ENCODE results near the gene ABCA1. TPM values are rescaled to one million over a fixed set of nuclear protein-coding genes. Genes with fewer than 3 reads are reported as not detected.

The ABCA1 gene
- total RNA-seq, 6 donors from 2014 or later = 27.6 to 194 (median 47.0) TPM

DNA sequence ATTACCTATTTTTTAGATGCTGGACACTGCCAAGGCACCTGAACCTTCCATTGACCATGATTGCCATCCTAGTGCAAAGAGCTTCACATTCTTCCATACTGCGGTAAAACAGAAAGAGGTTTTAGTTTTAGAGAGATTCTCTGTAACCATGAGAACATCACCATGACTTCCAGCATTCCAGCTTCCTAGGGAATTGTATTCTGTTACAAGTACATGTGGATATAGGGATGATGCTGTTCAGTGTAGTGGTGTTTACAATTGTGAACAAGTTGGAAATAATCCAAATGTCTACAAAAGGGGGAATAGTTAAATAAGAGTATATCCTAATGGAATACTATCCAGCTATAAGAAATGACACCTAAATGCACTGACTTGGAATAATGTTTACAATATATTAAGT is 141.7 kb downstream of the ABCA1 start:
- no peak overlapping the region for H3K27ac ChIP-seq
- TF ChIP-seq EP300 (IDR thresholded peaks at IDR 0.05) (no peak), POLR2A (IDR thresholded peaks at IDR 0.05) (no peak), CTCF (IDR thresholded peaks at IDR 0.05) (no peak), POLR2AphosphoS5 (IDR thresholded peaks at IDR 0.05) (no peak)
- no peaks in the 10 kb centered on the region for H3K9me3 ChIP-seq
- WGBS, 2 donors = 90 to 100% methylated on average over 1 of the region's 1 CpG
- no peak for DNase-seq
- peaks cover 0 to 3% (median 0%) of the 10 kb centered on the region in 4 donors for H3K27me3 ChIP-seq
- peaks cover 0 to 5% (median under 1%) of the 10 kb centered on the region in 4 donors for H3K4me1 ChIP-seq
- no peak overlapping the region for H3K4me3 ChIP-seq
- H3K36me3 ChIP-seq = peaks cover 33 to 84% (median 46%) of the 10 kb centered on the region in 4 donors
- ATAC-seq (ENCODE audit: low FRiP score in 2 of 2) = no peak

GRCh38 chr9:104784098-104784497 is 143.9 kb downstream of the ABCA1 start:
- no peak for ATAC-seq (ENCODE audit: low FRiP score in 2 of 2)
- TF ChIP-seq POLR2A (IDR thresholded peaks at IDR 0.05) = no peak
- TF ChIP-seq CTCF (IDR thresholded peaks at IDR 0.05) = no peak
- TF ChIP-seq EP300 (IDR thresholded peaks at IDR 0.05) = no peak
- no peak for TF ChIP-seq POLR2AphosphoS5 (IDR thresholded peaks at IDR 0.05)
- H3K9me3 ChIP-seq = no peaks in the 10 kb centered on the region
- H3K4me1 ChIP-seq = peaks cover 5 to 18% (median 9%) of the 10 kb centered on the region in 4 donors
- H3K27me3 ChIP-seq = peaks cover 0 to 3% (median 0%) of the 10 kb centered on the region in 4 donors
- DNase-seq = no peak
- peaks cover 21 to 62% (median 32%) of the 10 kb centered on the region in 4 donors for H3K36me3 ChIP-seq
- no peak overlapping the region for H3K27ac ChIP-seq
- no peak overlapping the region for H3K4me3 ChIP-seq
- WGBS, 2 donors = 35 to 37% methylated on average over 2 of the region's 2 CpGs

DNA sequence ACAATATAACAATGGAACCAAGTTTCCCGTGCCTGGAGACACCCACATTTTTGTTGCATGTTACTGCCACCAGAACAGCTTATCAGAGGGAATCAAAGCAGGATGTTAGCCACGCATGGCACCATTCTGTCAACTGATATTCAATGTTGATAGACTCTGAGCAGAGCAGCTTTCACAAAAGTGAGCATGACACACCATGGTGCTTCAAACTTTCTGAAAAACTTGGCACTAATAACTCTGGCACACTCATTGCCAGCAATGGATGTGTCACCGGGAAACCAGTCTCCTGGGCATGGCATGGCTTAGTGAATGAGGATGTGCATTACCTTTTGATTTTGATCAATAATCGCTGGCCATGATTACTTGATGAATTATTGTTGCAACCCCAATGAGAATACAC is 144.4 kb downstream of the ABCA1 start:
- Histone ChIP-seq H3K27ac (no peak overlapping the region), H3K27me3 (peaks cover 0 to 3% (median 0%) of the 10 kb centered on the region in 4 donors), H3K4me1 (peaks cover 5 to 18% (median 9%) of the 10 kb centered on the region in 4 donors), H3K36me3 (peaks cover 17 to 57% (median 28%) of the 10 kb centered on the region in 4 donors), H3K4me3 (no peak overlapping the region), H3K9me3 (no peaks in the 10 kb centered on the region)
- ATAC-seq (ENCODE audit: low FRiP score in 2 of 2) (no peak), DNase-seq (no peak)
- whole genome bisulfite sequencing, 2 donors = 82 to 87% methylated on average over 4 of the region's 4 CpGs
- no peak for TF ChIP-seq POLR2AphosphoS5 (IDR thresholded peaks at IDR 0.05)
- no peak for TF ChIP-seq CTCF (IDR thresholded peaks at IDR 0.05)
- TF ChIP-seq POLR2A (IDR thresholded peaks at IDR 0.05) = no peak

DNA sequence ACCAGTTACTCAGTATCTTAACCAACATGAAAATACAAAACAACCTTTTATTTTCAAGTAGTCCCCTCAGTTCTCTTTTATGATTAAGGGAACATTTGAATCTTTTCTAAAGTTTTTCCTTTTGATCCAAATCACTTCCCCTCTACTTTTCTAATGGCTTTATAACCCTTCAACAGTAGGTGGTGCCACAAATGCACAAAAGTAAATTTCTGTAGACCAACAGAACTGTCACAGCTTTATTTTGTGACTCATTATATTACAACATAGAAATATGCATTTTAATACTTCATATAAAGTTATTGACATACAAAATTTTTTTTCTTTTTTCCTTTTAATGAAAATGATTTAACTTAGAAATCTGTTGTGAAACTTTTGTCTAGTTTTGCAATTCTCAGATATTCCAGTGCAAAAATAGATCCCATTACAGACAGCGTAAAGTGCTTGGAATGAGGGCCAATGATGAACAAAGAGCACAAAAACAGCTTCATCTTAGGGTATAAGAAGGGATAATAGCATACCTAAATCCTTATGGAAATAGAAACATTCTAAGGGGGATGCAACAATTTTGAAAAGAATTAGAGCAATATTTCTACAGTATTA is 147.1 kb downstream of the ABCA1 start:
- H3K9me3 ChIP-seq = no peaks in the 10 kb centered on the region

More for the DNA sequence above, 147.1 kb downstream of the ABCA1 start:
- Histone ChIP-seq H3K27me3 (no peaks in the 10 kb centered on the region), H3K4me1 (peaks cover 5 to 26% (median 9%) of the 10 kb centered on the region in 4 donors), H3K4me3 (no peak overlapping the region), H3K27ac (no peak overlapping the region), H3K36me3 (peaks cover 4 to 32% (median 10%) of the 10 kb centered on the region in 4 donors)
- no peak for TF ChIP-seq EP300 (IDR thresholded peaks at IDR 0.05)
- peak in 3 of 6 experiments; percentile 31 to 45 (median 32) for TF ChIP-seq CTCF (IDR thresholded peaks at IDR 0.05)
- TF ChIP-seq POLR2A (IDR thresholded peaks at IDR 0.05) = no peak
- TF ChIP-seq POLR2AphosphoS5 (IDR thresholded peaks at IDR 0.05) = no peak
- 79 to 92% methylated on average over 1 of the region's 1 CpG for WGBS, 2 donors
- ATAC-seq (ENCODE audit: low FRiP score in 2 of 2) (peak in 1 of 2 donors; percentile 47), DNase-seq (no peak)

Measured in upper lobe of left lung (tissue), 6 donors.